ENCODE data around the gene TMEM203.

The TMEM203 gene

GRCh38 chr9:137181680-137182079 is 23.8 kb downstream of the TMEM203 start:
- no peak for DNase-seq (ENCODE audit: low read depth in 3 of 3)

- no peak for DNase-seq (ENCODE audit: low read depth in 3 of 3)
Observed at GRCh38 chr9:137180491-137180890, 25.0 kb downstream of the TMEM203 start.

GRCh38 chr9:137179761-137180160 is 25.7 kb downstream of the TMEM203 start:
- no peak for DNase-seq (ENCODE audit: low read depth in 3 of 3)

GRCh38 chr9:137178939-137179630 is 26.4 kb downstream of the TMEM203 start:
- no peak for DNase-seq (ENCODE audit: low read depth in 3 of 3)

GRCh38 chr9:137178201-137178938 is 27.1 kb downstream of the TMEM203 start:
- no peak for DNase-seq (ENCODE audit: low read depth in 3 of 3)

GRCh38 chr9:137176302-137177182 is 28.9 kb downstream of the TMEM203 start:
- no peak for DNase-seq (ENCODE audit: low read depth in 3 of 3)

- no peak for DNase-seq (ENCODE audit: low read depth in 3 of 3)
Observed at GRCh38 chr9:137175345-137175961, 30.0 kb downstream of the TMEM203 start.

GRCh38 chr9:137174722-137175293 is 30.6 kb downstream of the TMEM203 start:
- no peak for DNase-seq (ENCODE audit: low read depth in 3 of 3)

- DNase-seq (ENCODE audit: low read depth in 3 of 3), result no peak
Observed at GRCh38 chr9:137173796-137174664, 31.4 kb downstream of the TMEM203 start.

GRCh38 chr9:137172901-137173795 is 32.3 kb downstream of the TMEM203 start:
- DNase-seq (ENCODE audit: low read depth in 3 of 3), result no peak

- no peak for DNase-seq (ENCODE audit: low read depth in 3 of 3)
Observed at GRCh38 chr9:137171149-137171900, 34.1 kb downstream of the TMEM203 start.

GRCh38 chr9:137170486-137171148 is 34.8 kb downstream of the TMEM203 start:
- no peak for DNase-seq (ENCODE audit: low read depth in 3 of 3)

- no peak for DNase-seq (ENCODE audit: low read depth in 3 of 3)
Observed at GRCh38 chr9:137169896-137170358, 35.5 kb downstream of the TMEM203 start, which contains the start of gene LRRC26. Gene LRRC26 (minus strand): TSS chr9:137170051. CDS start chr9:137169943, 108 bp downstream.

- no peak for DNase-seq (ENCODE audit: low read depth in 3 of 3)
Observed at GRCh38 chr9:137168904-137169856, 36.3 kb downstream of the TMEM203 start.

GRCh38 chr9:137168573-137168903 is 36.9 kb downstream of the TMEM203 start:
- DNase-seq (ENCODE audit: low read depth in 3 of 3), result no peak

GRCh38 chr9:137167747-137168572 is 37.5 kb downstream of the TMEM203 start:
- DNase-seq (ENCODE audit: low read depth in 3 of 3), result no peak
